ENCODE measurements around the gene TRIM52.

GRCh38 chr5:181233801-181234454 is 27.0 kb downstream of the TRIM52 start:
- TF ChIP-seq POLR2A (IDR thresholded peaks at IDR 0.05): no peak
- TF ChIP-seq, protein P1, sequence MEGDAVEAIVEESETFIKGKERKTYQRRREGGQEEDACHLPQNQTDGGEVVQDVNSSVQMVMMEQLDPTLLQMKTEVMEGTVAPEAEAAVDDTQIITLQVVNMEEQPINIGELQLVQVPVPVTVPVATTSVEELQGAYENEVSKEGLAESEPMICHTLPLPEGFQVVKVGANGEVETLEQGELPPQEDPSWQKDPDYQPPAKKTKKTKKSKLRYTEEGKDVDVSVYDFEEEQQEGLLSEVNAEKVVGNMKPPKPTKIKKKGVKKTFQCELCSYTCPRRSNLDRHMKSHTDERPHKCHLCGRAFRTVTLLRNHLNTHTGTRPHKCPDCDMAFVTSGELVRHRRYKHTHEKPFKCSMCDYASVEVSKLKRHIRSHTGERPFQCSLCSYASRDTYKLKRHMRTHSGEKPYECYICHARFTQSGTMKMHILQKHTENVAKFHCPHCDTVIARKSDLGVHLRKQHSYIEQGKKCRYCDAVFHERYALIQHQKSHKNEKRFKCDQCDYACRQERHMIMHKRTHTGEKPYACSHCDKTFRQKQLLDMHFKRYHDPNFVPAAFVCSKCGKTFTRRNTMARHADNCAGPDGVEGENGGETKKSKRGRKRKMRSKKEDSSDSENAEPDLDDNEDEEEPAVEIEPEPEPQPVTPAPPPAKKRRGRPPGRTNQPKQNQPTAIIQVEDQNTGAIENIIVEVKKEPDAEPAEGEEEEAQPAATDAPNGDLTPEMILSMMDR (IDR thresholded peaks at IDR 0.05 in 8 of 11, conservative IDR thresholded peaks at IDR 0.05 in 3 of 11): no peak
- peak in 2 of 3 donors; percentile 15 to 69 for TF ChIP-seq POLR2AphosphoS5 (IDR thresholded peaks at IDR 0.05)
